Occipital lobe (tissue), 2 donors: ENCODE results near the gene EFNA3. TPM values are rescaled to one million over a fixed set of nuclear protein-coding genes. Genes with fewer than 3 reads are reported as not detected.

ENCODE experiments used
- DNase-seq: peaks from one replicate; lab custom pipeline; 2025; lab: John Stamatoyannopoulos, UW
- total RNA-seq: library from RNA; depleted of rRNA; stranded (reverse); fragments of >200 nt; gene quantifications from one replicate; pipeline ENCODE4 v1.2.3, GENCODE V29; 2014

Gene EFNA3
- total RNA-seq, 1 donor from 2014 or later, result 7.6 TPM

GRCh38 chr1:155048449-155049334, 29.9 kb upstream of the EFNA3 start:
- no peak for DNase-seq

- no peak for DNase-seq
Measured at GRCh38 chr1:155049651-155050559, 28.7 kb upstream of the EFNA3 start.

- peak; percentile 72 for DNase-seq
Measured at GRCh38 chr1:155050560-155051341, 27.9 kb upstream of the EFNA3 start, which contains the start of gene ADAM15. ADAM15 (plus strand) TSS chr1:155051316; CDS start chr1:155051387, 71 bp downstream.

- DNase-seq, result no peak
Measured at GRCh38 chr1:155051342-155051776, 27.3 kb upstream of the EFNA3 start.

- peak; percentile 44 for DNase-seq
Measured at GRCh38 chr1:155051777-155052398, 26.7 kb upstream of the EFNA3 start.

GRCh38 chr1:155052439-155053395, 25.9 kb upstream of the EFNA3 start:
- no peak for DNase-seq

- no peak for DNase-seq
Measured at GRCh38 chr1:155053531-155054105, 25.0 kb upstream of the EFNA3 start.

- DNase-seq, result no peak
Measured at GRCh38 chr1:155057104-155057503, 21.5 kb upstream of the EFNA3 start.

- DNase-seq, result no peak
Measured at GRCh38 chr1:155057788-155058211, 20.8 kb upstream of the EFNA3 start.

- DNase-seq, result no peak
Measured at GRCh38 chr1:155060736-155061135, 17.9 kb upstream of the EFNA3 start.

- peak; percentile 37 for DNase-seq
Measured at GRCh38 chr1:155061381-155062150, 17.1 kb upstream of the EFNA3 start.

GRCh38 chr1:155062151-155062686, 16.4 kb upstream of the EFNA3 start:
- no peak for DNase-seq

- DNase-seq, result no peak
Measured at GRCh38 chr1:155062702-155063411, 15.8 kb upstream of the EFNA3 start.

GRCh38 chr1:155063550-155064110, 15.0 kb upstream of the EFNA3 start, which contains the start of gene EFNA4:
EFNA4 (plus strand) TSS chr1:155063740; CDS start chr1:155063824, 84 bp downstream.
- peak; percentile 21 for DNase-seq

- DNase-seq, result no peak
Measured at GRCh38 chr1:155064111-155064831, 14.4 kb upstream of the EFNA3 start.

GRCh38 chr1:155064832-155065429, 13.7 kb upstream of the EFNA3 start:
- DNase-seq, result no peak
